Loucy (cell line): ENCODE results near the gene ZNF597.

Experiments
- H2AFZ ChIP-seq: fragments of 200-600 bp; sonication (generic); 2 replicates; pipeline ENCODE4 v1.6.0; 2016; ENCODE audit warnings: antibody characterized with exemption, mild to moderate bottlenecking, low read length, moderate library complexity
- H3F3A ChIP-seq: fragments of 200-600 bp; 2 replicates; pipeline ENCODE4 v1.6.0; 2016; ENCODE audit warnings: antibody characterized with exemption, low read depth, mild to moderate bottlenecking
- H3K27me3 ChIP-seq: fragments of 200-600 bp; sonication (generic); 2 replicates; pipeline ENCODE4 v1.6.1; 2014; ENCODE audit warnings: low read length, mild to moderate bottlenecking; ENCODE audit not compliant: insufficient read depth, poor library complexity, severe bottlenecking
- H3K36me3 ChIP-seq: fragments of 200-600 bp; sonication (generic); 2 replicates; pipeline ENCODE4 v1.6.1; 2016; ENCODE audit warnings: low read length; ENCODE audit not compliant: insufficient read depth
- H3K4me1 ChIP-seq: fragments of 200-600 bp; sonication (generic); 2 replicates; pipeline ENCODE4 v1.5.1; 2014; ENCODE audit warnings: low read length, mild to moderate bottlenecking; ENCODE audit not compliant: insufficient read depth, poor library complexity, severe bottlenecking
- H3K4me2 ChIP-seq: fragments of 200-600 bp; sonication (generic); 2 replicates; pipeline ENCODE4 v1.6.0; 2014; ENCODE audit warnings: antibody characterized with exemption, low read length, low read depth, mild to moderate bottlenecking; ENCODE audit not compliant: poor library complexity, severe bottlenecking
- H3K4me3 ChIP-seq: fragments of 200-600 bp; sonication (generic); 2 replicates; pipeline ENCODE4 v1.5.1; 2014; ENCODE audit warnings: low read length, mild to moderate bottlenecking, mixed read lengths; ENCODE audit not compliant: poor library complexity, severe bottlenecking
- H3K79me2 ChIP-seq: fragments of 200-600 bp; sonication (generic); 2 replicates; pipeline ENCODE4 v1.6.1; 2014; ENCODE audit warnings: low read length; ENCODE audit not compliant: insufficient read depth
- H3K9ac ChIP-seq: fragments of 200-600 bp; sonication (generic); 2 replicates; pipeline ENCODE4 v1.6.0; 2014; ENCODE audit warnings: mild to moderate bottlenecking, low read depth, low read length, moderate library complexity; ENCODE audit not compliant: poor library complexity, severe bottlenecking
- H3K9me2 ChIP-seq: fragments of 200-600 bp; sonication (generic); replicated peaks from 2 replicates; pipeline ENCODE4 v1.6.1; 2016; ENCODE audit warnings: low read depth, low read length, mixed read lengths
- H3K9me3 ChIP-seq: fragments of 200-600 bp; sonication (generic); 2 replicates; pipeline ENCODE4 v1.6.1; 2014; ENCODE audit warnings: mild to moderate bottlenecking, antibody characterized with exemption, low read length, low read depth; ENCODE audit not compliant: insufficient read depth
- H4K20me1 ChIP-seq: fragments of 200-600 bp; sonication (generic); 2 replicates; pipeline ENCODE4 v1.6.0; 2014; ENCODE audit warnings: antibody characterized with exemption, low read length, mild to moderate bottlenecking; ENCODE audit not compliant: insufficient read depth, poor library complexity, severe bottlenecking
- CTCF ChIP-seq: fragments of 200-600 bp; sonication (generic); conservative IDR thresholded peaks from 2 replicates; pipeline ENCODE4 v1.5.1; 2014; ENCODE audit warnings: mild to moderate bottlenecking, antibody characterized with exemption, low read length
- EZH2phosphoT487 ChIP-seq: fragments of 200-600 bp; IDR thresholded peaks from 2 replicates; pipeline ENCODE4 v1.6.1; 2018; ENCODE audit warnings: antibody characterized with exemption, mild to moderate bottlenecking, moderate library complexity, borderline replicate concordance

Gene ZNF597

GRCh38 chr16:3479654-3480216 lies 36.4 kb upstream of the ZNF597 start:
- TF ChIP-seq EZH2phosphoT487 (no peak), CTCF (no peak)
- Histone ChIP-seq H3K4me3 (no peak overlapping the region), H3K9me3 (no peaks in the 10 kb centered on the region), H2AFZ (no peak overlapping the region), H3F3A (no peaks in the 10 kb centered on the region), H3K4me1 (no peaks in the 10 kb centered on the region), H3K36me3 (peaks cover 30% of the 10 kb centered on the region; the same call in 1 of the 2 replicates), H3K9me2 (no peaks in the 10 kb centered on the region), H3K9ac (no peak overlapping the region), H3K4me2 (no peak overlapping the region), H3K27me3 (no peaks in the 10 kb centered on the region), H3K79me2 (0 out of 2 replicates have a peak, but pooled peaks cover 4% of the 10 kb centered on the region), H4K20me1 (no peaks in the 10 kb centered on the region)

GRCh38 chr16:3478242-3478925 lies 35.1 kb upstream of the ZNF597 start:
- no peaks in the 10 kb centered on the region for H3F3A ChIP-seq
- no peak overlapping the region for H3K9ac ChIP-seq
- TF ChIP-seq CTCF, result no peak
- TF ChIP-seq EZH2phosphoT487, result no peak
- no peaks in the 10 kb centered on the region for H3K9me2 ChIP-seq
- peaks cover 19% of the 10 kb centered on the region; the same call in 1 of the 2 replicates for H3K36me3 ChIP-seq
- H3K79me2 ChIP-seq, result peaks cover 12% of the 10 kb centered on the region; the same call in 1 of the 2 replicates
- no peaks in the 10 kb centered on the region for H3K27me3 ChIP-seq
- H3K9me3 ChIP-seq, result no peaks in the 10 kb centered on the region
- H2AFZ ChIP-seq, result no peak overlapping the region
- H4K20me1 ChIP-seq, result no peaks in the 10 kb centered on the region
- H3K4me1 ChIP-seq, result no peaks in the 10 kb centered on the region
- H3K4me3 ChIP-seq, result no peak overlapping the region
- no peak overlapping the region for H3K4me2 ChIP-seq

GRCh38 chr16:3476409-3476808 lies 33.1 kb upstream of the ZNF597 start:
- no peak for TF ChIP-seq EZH2phosphoT487
- no peak for TF ChIP-seq CTCF
- no peaks in the 10 kb centered on the region for H3K9me3 ChIP-seq
- H3K4me1 ChIP-seq, result no peaks in the 10 kb centered on the region
- no peaks in the 10 kb centered on the region for H4K20me1 ChIP-seq
- H3K9me2 ChIP-seq, result no peaks in the 10 kb centered on the region
- peaks cover 12% of the 10 kb centered on the region; the same call in 1 of the 2 replicates for H3K79me2 ChIP-seq
- no peaks in the 10 kb centered on the region for H3F3A ChIP-seq
- no peak overlapping the region for H2AFZ ChIP-seq
- H3K36me3 ChIP-seq, result peaks cover 6% of the 10 kb centered on the region; the same call in 1 of the 2 replicates
- no peak overlapping the region for H3K4me3 ChIP-seq
- H3K9ac ChIP-seq, result no peak overlapping the region
- H3K27me3 ChIP-seq, result no peaks in the 10 kb centered on the region
- H3K4me2 ChIP-seq, result no peak overlapping the region
